ENCODE measurements around the gene CERS5.
A peak's percentile ranks its signal among the peaks of the same experiment; 100 is the strongest.

Gene CERS5, protein sequence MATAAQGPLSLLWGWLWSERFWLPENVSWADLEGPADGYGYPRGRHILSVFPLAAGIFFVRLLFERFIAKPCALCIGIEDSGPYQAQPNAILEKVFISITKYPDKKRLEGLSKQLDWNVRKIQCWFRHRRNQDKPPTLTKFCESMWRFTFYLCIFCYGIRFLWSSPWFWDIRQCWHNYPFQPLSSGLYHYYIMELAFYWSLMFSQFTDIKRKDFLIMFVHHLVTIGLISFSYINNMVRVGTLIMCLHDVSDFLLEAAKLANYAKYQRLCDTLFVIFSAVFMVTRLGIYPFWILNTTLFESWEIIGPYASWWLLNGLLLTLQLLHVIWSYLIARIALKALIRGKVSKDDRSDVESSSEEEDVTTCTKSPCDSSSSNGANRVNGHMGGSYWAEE

DNA sequence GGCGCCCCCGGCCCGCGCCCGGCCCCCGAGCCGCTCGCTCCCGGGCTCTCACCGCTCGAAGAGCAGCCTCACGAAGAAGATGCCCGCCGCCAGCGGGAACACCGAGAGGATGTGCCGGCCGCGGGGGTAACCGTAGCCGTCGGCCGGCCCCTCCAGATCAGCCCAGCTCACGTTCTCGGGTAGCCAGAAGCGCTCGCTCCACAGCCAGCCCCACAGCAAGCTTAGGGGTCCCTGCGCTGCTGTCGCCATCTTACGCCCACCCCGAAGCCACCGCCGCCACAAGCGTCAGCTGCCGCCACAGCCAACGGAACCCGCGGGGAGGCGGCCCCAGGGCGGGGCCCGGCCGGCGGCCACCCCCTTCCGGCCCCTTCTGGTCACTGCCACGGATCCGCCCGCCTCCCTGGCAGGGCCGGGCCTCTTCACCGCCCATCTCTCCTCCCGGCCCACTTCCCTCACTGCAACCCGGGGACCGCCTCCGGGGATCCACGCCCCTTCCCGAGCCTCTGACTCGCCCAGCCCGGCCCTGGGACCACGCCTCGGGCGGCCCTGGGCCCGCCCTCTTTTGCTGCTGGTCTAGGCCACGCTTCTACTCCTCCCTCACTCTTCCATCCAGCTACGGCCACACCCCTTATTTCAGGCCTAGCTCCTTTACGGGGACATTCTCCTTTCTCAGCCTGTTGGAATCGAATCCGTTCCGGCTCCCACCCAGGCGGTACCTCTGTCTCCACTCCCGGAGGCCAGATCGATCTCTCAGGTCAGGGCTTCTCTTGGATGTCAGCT lies at the start of gene CERS5:
TSS of gene CERS5 (minus strand) at position 321 of the 780 bp plus-strand sequence. CDS start at position 249, 72 bp downstream.
- H3K9me3 ChIP-seq (ENCODE audit: low read length) = no peaks in the 10 kb centered on the region
- no peaks in the 10 kb centered on the region for H3K9me2 ChIP-seq (ENCODE audit: low read depth, low read length)
- no peaks in the 10 kb centered on the region for H3F3A ChIP-seq (ENCODE audit: insufficient read depth, low read length)
- H3K27me3 ChIP-seq (ENCODE audit: insufficient read depth, low read length) = no peaks in the 10 kb centered on the region
- H2AFZ ChIP-seq (ENCODE audit: low read length) = 0 out of 2 replicates have a peak within 1 kb of the TSS, but pooled peaks have one; percentile 80
- no peak for TF ChIP-seq EZH2 (IDR thresholded peaks at IDR 0.05; ENCODE audit: borderline replicate concordance, low read length)
- TF ChIP-seq, protein P1, sequence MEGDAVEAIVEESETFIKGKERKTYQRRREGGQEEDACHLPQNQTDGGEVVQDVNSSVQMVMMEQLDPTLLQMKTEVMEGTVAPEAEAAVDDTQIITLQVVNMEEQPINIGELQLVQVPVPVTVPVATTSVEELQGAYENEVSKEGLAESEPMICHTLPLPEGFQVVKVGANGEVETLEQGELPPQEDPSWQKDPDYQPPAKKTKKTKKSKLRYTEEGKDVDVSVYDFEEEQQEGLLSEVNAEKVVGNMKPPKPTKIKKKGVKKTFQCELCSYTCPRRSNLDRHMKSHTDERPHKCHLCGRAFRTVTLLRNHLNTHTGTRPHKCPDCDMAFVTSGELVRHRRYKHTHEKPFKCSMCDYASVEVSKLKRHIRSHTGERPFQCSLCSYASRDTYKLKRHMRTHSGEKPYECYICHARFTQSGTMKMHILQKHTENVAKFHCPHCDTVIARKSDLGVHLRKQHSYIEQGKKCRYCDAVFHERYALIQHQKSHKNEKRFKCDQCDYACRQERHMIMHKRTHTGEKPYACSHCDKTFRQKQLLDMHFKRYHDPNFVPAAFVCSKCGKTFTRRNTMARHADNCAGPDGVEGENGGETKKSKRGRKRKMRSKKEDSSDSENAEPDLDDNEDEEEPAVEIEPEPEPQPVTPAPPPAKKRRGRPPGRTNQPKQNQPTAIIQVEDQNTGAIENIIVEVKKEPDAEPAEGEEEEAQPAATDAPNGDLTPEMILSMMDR (IDR thresholded peaks at IDR 0.05; ENCODE audit: low read length) = no peak
- H3K4me1 ChIP-seq (ENCODE audit: insufficient read depth, low read length, severe bottlenecking) = peaks cover 15% of the 10 kb centered on the region
- H3K9ac ChIP-seq (ENCODE audit: low read length) = peak within 1 kb of the TSS; percentile 84
- H3K27ac ChIP-seq (ENCODE audit: low read depth, low read length, poor library complexity, severe bottlenecking) = peak within 1 kb of the TSS; percentile 20
- peak within 1 kb of the TSS; percentile 83 for H3K4me3 ChIP-seq (ENCODE audit: low read depth, low read length, poor library complexity, severe bottlenecking)
- peaks cover 25% of the 10 kb centered on the region for H3K79me2 ChIP-seq (ENCODE audit: insufficient read depth, low read length)
- H3K4me2 ChIP-seq (ENCODE audit: low read length) = peak within 1 kb of the TSS; percentile 87
- H4K20me1 ChIP-seq (ENCODE audit: insufficient read depth, low read length) = no peaks in the 10 kb centered on the region
- H3K36me3 ChIP-seq (ENCODE audit: insufficient read depth, low read length) = no peaks in the 10 kb centered on the region

DNA sequence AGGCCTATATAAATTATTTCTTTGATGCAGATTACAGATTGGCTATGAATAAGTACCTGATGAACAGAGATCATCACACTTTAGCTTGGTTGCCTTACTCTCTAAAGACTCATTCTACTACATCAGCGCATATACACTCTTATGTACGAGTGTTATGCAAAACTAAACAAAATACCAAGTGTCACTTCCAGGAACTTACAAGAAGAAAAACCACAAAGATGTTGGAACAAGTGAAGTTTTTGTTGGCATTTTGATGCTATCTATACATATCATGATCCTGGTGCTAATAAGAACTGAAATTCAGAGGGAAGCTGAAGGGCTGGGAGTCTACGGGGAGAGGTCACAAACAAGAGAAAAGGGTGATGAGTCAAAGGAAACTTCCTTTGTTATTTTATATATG lies 47.9 kb upstream of the CERS5 start:
- TF ChIP-seq, protein P1 (IDR thresholded peaks at IDR 0.05; ENCODE audit: low read length) = no peak
- TF ChIP-seq EZH2 (IDR thresholded peaks at IDR 0.05; ENCODE audit: borderline replicate concordance, low read length) = no peak
- H3K9me3 ChIP-seq (ENCODE audit: low read length) = no peaks in the 10 kb centered on the region
- no peak overlapping the region for H3K9ac ChIP-seq (ENCODE audit: low read length)
- H3K27ac ChIP-seq (ENCODE audit: low read depth, low read length, poor library complexity, severe bottlenecking) = no peak overlapping the region
- H3F3A ChIP-seq (ENCODE audit: insufficient read depth, low read length) = no peaks in the 10 kb centered on the region
- no peaks in the 10 kb centered on the region for H3K4me1 ChIP-seq (ENCODE audit: insufficient read depth, low read length, severe bottlenecking)
- no peaks in the 10 kb centered on the region for H4K20me1 ChIP-seq (ENCODE audit: insufficient read depth, low read length)
- H2AFZ ChIP-seq (ENCODE audit: low read length) = no peak overlapping the region
- H3K4me3 ChIP-seq (ENCODE audit: low read depth, low read length, poor library complexity, severe bottlenecking) = no peak overlapping the region
- no peaks in the 10 kb centered on the region for H3K36me3 ChIP-seq (ENCODE audit: insufficient read depth, low read length)
- no peak overlapping the region for H3K4me2 ChIP-seq (ENCODE audit: low read length)
- no peaks in the 10 kb centered on the region for H3K27me3 ChIP-seq (ENCODE audit: insufficient read depth, low read length)
- H3K79me2 ChIP-seq (ENCODE audit: insufficient read depth, low read length) = no peaks in the 10 kb centered on the region
- no peaks in the 10 kb centered on the region for H3K9me2 ChIP-seq (ENCODE audit: low read depth, low read length)

DNA sequence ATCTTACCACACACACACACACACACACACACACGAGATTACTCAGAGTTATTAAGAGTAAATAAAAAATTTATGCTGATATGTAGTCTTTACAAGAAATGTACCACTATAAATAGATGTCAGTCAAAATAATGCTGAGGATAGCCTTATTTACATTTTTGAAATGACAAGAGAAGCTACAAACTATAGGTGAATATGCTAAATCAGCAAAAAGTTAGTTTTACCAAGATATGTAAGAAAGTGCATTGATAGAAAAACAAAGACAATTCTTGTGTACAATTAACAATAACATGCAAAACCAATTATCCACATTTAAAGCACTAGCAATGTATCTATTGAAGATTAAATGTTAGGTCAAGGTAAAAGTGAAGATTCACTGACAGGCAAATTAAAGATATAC lies 46.8 kb upstream of the CERS5 start:
- Histone ChIP-seq H3K4me2 (ENCODE audit: low read length) (no peak overlapping the region), H3K27me3 (ENCODE audit: insufficient read depth, low read length) (no peaks in the 10 kb centered on the region), H3K4me1 (ENCODE audit: insufficient read depth, low read length, severe bottlenecking) (no peaks in the 10 kb centered on the region), H3K36me3 (ENCODE audit: insufficient read depth, low read length) (no peaks in the 10 kb centered on the region), H3K4me3 (ENCODE audit: low read depth, low read length, poor library complexity, severe bottlenecking) (no peak overlapping the region), H3K27ac (ENCODE audit: low read depth, low read length, poor library complexity, severe bottlenecking) (no peak overlapping the region), H3K9me3 (ENCODE audit: low read length) (no peaks in the 10 kb centered on the region), H3K9ac (ENCODE audit: low read length) (no peak overlapping the region), H4K20me1 (ENCODE audit: insufficient read depth, low read length) (no peaks in the 10 kb centered on the region), H3K9me2 (ENCODE audit: low read depth, low read length) (no peaks in the 10 kb centered on the region), H3F3A (ENCODE audit: insufficient read depth, low read length) (no peaks in the 10 kb centered on the region), H2AFZ (ENCODE audit: low read length) (no peak overlapping the region), H3K79me2 (ENCODE audit: insufficient read depth, low read length) (no peaks in the 10 kb centered on the region)
- TF ChIP-seq, protein P1 (IDR thresholded peaks at IDR 0.05; ENCODE audit: low read length) = no peak
- TF ChIP-seq EZH2 (IDR thresholded peaks at IDR 0.05; ENCODE audit: borderline replicate concordance, low read length) = no peak

Data from OCI-LY1 (cell line).